GM18499 (cell line): ENCODE measurements around the gene FOXA1.

Experiments used
- ATAC-seq: cut with Tn5 transposase; IDR thresholded peaks from one replicate; pipeline ENCODE4 v1.9.1; 2021; ENCODE audit warnings: moderate number of reproducible peaks; ENCODE audit not compliant: insufficient read depth, unreplicated experiment

The FOXA1 gene

DNA sequence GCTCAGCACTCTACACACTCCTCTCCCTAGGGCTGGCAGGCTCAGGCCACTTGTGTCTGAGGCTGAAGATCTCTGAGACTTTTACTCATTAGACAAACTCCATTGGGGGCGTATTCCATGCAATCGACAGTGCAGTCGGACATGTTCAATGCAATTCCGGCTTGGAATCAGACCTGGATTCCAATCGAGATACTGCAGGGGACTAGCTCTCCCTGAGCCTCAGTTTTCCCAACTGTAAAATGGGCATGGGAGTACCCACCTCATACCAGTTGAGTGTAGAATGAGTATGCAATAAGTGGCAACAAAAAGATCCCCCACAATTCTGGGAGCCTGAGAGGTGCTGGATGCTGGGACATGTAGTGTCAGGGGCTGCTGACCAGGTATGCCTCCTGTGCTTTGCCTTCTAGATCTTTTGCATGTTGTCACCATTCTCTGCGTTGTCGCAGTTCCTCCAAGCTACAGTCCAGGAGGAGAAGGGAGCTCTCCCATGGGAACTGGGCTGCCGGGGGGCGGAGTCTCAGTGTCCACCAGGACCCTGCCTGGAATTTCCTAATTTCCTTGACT, 8.7 kb upstream of the FOXA1 start:
- ATAC-seq: no peak

DNA sequence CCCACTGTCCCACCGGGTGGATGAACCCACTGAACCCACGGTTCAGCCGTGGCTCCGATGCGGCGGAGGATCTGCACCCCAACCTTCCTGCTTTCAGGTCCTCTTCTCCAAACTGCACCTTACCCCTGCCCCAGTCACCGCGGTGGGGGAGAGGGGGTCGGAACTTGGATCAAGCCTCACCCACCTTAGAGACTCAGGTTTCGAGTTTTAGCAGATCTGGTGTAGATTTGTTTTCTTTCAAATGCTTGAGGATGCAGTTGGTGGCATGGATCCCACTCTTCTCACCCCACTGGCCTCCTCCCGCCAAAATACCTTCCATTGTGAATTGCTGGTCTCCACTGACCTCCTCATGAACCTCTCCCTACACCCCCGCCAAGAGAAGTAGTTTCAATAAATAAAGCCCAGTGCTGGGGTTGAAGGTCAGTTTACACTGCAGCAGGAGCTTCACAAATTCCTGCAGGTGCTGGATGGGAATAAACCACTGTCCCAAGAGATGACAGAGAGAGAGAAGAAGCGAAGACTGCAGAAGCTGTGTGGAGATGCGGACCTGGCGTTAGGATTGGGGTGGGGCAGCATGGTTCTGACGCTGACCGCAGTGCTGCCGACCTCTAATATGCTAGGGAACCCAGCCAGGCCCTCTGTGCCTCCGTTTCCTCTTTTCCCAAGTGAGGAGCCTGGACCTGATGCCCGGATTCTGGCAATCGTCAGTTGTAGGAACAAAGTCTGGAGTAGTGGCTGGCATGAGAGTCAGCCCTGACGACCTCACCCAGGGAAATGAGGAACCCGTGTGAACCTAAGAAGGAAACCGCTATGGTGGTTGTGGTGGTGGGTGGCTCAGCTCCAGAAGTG, 7.8 kb upstream of the FOXA1 start:
- no peak for ATAC-seq

DNA sequence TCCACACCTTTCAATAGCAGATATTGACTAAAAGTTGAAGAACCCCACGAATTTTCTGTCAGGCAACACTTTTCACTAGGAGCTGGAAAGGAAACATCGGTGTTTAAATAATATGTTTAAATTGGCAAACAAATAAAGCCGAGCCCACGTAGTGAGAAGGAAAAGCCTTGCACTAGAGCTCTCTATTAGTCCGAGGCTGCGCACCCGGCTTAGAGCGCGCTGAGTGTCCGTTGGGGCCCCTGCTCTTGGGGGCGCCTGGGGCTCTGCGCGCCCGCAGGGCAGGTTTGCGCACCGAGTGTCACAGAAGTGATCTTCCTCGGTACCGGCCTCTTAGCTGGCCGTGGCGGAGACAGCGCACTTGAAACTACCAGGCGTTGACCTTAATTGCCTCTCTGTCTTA, 6.8 kb upstream of the FOXA1 start:
- ATAC-seq: no peak

DNA sequence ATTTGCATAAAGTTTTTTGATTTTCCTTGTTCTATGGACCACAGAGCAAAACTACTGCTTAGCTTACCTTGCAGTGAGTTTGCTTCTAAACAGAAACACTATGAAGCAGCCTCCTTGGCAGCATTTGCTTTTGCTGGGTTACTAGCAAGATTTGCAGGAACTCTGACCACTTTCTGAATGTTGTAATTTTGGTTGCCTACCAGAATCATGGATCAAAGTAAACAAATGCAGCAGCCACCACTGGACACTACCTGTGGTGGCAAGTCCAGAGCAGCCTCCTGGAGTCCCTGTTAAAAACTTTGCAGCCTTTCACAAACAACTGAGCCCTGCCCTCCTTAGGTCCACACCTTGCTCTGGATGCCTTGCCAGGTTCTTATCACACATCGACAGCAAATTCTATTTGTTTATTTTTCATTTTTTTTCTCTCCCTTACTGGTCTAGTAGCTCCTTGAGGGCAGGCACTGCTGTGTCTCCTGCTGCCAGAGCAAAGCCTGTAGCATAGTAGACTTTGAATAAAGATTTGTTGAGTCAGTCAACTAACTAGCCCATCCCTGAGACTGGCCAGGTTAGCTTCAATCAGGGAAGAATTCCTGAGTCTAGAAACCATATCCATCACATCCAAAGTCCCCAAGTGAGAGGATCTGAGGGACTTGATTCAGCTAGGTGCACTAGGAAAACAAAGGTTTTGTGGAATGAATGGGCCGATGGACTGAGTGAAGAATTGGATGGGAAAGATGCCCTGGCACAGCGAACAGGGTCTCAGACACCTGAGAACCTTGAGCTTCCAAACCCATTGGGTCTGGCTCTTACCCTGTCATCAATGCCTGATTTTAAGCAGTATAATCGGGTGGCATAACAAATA, 6.1 kb upstream of the FOXA1 start:
- no peak for ATAC-seq

DNA sequence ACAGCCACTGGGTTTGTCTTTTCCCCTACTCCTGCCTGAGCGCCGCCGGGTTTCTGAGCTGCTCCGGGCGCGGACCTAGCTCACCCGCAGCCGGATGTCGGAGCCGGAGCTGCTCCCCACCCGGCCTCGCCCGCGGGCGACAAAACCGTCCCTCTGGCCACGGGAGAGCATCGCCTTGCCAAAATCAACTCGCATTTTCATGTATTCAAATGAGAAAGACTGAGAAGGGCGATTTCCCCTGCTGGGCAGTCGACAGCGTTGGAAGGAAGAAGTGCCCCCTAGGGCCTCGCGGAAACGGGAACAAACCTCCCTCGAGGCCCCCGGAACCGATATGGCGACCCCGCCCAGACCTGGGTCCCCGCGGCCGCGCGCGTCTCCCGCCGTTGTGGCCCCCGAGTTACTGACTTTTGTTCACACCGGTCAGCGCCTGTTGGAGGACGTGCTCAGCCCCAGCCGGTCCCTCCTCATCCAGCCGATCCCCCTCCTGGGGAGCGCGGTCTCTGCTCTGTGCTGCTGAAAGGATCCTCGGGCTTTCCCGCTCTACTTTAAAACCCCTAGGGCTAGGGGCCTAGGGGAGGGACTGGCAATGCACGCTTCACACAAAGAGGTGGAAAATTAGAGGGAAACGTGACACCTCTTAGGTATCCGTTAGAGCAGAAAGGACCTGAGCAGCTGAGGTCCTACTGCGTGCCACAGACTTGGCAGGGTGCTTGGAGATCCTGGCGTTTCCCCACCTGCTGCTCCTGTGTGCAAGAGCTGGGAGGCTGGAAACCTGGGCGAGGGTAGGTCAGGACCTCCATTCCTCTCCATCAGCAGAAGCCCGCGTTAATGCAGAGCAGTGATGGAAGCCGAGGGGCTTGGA, 4.7 kb upstream of the FOXA1 start:
- ATAC-seq: no peak

DNA sequence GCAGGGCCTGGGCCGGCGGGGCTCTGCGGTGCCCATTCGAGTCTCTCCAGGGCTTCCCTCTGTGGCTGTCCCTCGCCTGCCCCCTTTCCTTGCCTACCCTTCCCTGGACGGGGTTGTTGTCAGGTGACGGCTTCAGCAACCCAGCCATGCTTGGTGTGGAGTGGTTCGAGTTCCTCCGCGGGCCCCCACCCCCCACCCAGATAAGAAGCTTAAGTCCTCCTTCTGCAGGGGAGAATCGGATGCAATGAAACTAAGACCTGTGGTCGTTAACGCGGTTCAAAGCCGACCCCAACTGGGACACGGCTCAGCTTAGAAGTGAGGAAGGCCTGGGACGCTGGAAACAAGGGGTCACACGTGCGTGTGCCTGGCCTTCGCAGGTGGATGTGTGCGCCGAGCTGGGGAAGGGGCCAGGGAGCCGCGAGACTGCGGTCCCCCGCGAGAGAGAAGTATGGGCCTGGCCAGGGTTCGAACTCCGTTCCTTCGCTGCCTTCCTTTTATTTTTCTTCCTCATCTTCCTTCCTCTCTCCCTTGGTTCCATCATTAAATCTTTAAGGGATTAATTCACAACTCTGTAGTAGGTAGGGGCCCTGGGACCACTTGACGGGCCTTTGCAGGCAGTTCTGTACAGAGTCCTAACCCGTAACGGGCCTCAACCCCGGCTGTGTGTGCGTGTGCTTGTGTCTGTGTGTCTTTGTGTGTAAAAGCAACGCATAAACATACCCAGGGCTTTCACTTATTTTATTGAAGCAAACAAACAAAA, 3.9 kb upstream of the FOXA1 start:
- ATAC-seq: no peak

DNA sequence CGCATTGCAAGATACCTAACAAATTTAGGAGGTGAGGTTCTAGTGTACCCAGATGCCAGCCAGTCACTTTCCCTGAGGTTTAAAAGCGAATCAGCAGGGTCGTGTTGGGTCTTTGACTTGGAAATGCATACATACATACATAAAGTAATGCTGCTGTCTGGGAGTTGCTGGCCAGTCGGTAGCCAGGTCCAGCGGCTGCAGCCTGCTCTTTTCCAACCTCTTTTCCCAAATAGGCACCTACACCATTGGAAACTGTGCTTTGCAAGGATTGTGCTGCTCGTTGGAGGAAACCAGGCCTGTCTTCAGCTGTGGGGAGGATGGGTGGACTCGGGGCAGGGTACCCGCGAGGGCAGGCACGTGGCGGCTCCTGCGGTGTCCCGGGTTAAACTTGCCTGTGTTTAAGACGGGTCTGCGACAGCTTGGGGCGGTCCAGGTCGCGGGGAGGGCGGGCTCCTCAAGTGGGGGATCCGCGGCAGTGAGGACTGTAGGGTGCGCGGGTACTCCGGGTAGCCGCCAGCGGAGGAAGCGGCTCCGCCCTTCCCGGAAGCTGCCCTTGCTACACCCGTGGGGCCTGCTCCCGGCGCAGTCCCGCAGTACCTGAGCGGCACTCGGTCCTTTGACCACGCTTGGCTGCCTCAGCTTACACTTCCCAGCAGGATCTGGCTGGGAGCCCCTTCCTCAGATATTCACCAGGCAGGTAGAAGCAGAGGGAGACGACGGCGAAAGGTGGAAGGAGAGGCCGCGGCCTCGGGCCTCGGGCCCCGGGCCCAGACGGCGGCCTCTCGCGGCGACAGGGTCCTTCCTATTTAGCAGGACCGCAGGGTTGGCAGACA, 3.1 kb upstream of the FOXA1 start:
- no peak for ATAC-seq

DNA sequence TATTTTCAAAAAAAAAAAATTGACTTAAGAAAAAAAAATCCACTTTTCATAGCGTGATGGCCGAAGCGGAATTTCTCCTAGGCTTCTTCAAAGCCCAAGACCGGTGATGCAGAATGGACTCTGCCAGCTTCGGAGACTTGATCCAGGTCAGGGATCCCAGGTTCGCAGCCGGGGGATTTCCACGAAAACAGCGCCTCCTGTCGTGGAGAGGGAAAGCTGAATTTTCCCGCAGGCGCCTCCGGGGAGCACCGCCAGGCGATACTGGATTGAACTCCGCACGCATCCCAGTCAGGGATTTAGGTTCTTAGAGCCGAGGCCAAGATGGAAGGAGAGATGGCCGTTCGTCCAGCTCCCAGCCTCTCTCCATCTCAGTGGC, 2.5 kb upstream of the FOXA1 start:
- no peak for ATAC-seq

DNA sequence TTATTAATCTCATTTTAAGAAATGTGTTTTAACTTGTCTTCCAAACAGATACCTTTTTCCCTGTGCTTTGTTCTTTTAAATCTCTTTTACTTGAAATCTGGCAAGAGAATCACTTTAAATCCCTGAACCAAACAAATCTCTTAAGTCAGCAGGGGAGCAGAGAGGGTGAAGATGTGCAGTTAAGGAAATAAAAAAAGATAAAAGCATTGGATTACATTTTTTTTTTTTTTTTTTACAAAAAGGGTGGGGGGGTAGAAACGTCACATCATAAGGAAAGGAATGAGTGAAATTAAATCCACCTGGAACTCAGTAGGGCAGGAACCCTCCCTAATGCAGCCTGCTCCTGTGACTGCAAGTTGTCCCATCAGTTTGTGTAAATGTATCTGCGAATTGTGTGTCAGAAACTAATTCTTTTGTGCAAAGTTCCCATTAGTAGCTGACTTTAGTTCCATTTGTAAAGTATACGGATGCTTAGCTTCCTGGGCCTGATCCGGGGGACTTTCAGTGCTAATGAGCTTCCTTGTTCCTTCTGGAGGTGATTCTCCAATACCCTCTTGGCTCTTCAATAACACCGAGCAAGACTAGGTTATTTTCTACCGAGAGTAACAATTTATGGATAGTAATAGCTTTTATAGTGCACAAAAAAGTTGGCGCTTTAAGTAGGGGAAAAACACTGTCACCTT, 1.9 kb upstream of the FOXA1 start:
- no peak for ATAC-seq

DNA sequence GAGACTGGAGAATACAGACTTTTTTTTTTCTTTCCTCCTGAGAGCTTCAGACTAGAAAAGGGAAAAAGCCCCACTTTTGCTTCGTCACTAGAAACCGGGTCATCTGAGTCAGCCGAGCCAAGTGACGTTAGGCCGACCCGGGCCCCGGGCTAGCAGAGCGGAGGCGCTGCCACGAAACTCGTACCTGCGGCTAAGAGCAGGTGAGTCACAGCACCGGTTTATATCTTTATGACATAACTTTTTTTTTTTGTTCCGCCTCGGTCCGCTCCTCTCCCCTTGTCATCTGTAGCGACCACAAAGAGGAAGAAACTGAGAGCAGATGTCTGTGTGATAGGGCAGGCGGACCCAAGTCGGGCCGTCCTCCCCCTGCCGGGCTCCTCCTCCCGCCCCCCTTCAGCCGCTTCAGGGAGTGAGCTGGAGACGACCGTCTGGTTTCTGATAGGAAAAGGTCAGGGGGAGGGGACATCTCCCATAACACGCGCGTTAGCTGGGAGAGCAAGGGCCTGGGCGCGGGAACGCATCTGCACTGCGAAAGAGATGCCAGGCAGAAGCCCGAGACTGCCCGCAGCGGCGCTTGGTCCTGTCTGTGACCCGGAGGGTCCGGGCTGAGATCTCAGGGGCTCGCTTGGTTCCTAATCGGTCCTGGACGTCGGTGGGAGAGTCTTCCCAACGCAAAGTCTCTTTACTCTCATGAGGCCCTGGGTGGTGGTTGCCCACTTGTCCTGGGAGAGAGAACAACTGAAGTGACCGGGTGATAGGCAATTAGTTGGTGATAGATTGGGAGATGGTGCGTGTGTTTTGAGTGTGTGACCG, 966 bp upstream of the FOXA1 start:
- ATAC-seq: peak; percentile 62

DNA sequence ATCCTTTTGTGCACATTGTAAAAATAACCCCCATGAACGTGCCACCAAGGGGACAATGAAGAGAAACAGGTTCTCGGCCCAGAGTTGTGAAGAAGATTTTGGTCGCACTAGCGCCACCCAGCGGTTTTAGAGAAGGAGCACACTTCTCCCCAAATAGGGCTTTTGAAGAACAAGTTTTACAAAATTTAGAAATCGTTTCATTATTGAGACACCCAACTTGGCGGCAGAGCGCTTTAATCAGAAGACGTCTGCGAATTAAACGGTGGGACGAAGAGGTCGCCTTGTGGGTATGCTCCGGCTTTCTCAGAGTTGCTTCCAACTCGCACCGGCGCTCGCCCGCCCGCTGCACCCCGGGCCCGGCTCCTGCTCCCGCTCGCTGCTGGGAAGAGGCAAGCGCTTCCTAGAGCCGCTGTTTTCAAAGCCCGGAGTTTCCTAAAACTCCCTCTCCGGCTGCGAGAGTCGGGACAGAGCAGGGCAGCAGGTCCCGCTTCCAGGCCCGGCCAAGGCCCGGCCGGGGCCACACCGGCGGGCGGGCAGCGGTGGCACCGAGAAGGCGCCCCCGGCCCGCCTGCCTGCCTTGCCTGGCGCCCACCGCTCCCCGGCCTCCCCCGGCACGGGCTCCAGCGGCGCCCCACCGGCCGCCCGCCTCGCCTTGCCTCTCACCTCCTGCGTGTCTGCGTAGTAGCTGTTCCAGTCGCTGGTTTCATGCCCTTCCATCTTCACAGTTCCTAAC, 645 bp downstream of the FOXA1 start:
- ATAC-seq: no peak

DNA sequence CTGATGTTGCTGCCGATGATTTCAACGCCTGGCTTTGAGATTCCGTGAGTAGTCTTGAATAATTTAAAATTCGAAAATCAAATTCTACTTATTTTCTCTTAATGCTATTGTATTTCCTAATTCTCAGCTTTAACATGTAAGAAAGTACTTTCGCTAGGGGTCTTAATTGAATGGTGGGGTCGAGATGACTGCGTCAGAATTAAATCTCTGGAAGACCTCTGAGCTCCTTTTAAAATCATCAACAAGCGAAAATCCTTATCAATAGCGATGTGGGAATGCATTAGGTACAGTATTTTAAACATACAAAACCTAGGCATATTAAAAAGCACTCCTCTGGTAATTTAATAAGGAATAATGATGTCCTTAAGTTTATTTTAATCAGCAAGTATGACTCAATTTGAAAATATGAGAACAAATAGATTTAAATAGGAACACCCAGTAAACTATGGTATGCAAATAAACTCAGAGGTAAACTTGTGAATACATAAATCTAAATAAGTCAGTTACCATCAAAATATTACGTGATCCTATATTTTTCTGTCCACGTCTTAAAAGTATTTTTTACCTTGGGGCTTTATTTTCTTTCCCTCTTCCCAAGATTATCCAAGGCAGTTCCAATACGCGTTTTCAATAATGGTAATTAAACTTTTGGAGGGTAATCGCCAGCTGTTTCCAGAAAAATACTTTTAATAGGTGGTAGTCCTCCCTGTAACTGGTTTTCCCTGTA, 1.4 kb downstream of the FOXA1 start:
- no peak for ATAC-seq

DNA sequence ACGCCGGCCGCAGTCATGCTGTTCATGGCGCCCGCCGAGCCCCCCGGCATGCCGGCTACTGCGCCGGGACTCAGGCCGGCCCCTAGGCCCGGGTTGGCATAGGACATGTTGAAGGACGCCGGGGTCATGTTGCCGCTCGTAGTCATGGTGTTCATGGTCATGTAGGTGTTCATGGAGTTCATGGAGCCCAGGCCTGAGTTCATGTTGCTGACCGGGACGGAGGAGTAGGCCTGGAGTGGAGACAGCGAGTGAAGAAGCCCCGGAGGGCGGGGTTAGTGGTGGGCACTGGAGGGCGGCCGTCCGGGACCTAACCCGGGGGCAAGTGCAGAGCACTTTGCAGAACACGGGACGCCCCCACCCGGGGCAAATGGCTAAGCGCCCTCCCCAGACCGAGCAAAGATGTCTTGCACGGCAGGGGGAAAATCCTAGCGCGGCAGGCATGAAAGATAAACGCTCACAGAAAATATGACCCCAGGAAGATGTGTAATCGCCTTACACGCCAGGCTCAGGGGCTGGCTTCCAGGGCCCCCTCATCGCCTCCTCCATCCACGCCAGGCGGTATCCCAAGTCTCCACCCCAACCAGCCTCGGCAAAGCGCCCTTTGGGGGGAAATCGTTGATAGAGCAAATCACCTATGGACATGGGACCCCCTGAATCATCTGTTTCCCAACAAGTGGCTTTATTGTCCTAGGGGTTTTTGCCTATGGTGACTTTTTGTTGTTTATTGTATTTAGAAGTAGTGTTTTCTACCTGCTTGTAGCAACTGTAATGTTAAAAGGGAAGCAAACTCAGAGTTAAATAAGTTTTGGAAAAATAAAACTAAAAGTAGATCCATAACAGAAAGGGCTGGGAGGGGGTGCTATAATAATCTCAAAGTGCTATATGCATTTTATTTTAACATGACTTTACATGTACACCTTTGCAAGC, 2.3 kb downstream of the FOXA1 start:
- ATAC-seq: no peak

DNA sequence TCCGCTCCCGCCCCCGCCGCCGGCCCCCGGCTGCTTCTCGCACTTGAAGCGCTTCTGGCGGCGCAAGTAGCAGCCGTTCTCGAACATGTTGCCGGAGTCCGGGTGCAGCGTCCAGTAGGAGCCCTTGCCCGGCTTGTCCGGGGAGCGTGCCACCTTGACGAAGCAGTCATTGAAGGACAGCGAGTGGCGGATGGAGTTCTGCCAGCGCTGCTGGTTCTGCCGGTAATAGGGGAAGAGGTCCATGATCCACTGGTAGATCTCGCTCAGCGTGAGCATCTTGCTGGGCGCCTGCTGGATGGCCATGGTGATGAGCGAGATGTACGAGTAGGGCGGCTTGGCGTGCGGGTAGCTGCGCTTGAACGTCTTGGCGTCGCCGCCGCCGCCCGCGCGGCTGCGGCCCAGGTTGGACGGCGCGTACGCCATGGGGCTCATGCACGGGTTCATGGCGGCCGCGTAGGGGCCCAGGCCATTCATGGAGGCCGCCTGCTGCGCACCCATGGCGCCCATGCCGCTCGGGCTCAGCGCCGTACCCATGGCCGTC, 3.0 kb downstream of the FOXA1 start:
- no peak for ATAC-seq
